Activated naive CD8-positive, alpha-beta T cell (primary cell): Measurements from ENCODE around the gene AGT.
"Not testable (repeated sequence)": the region's sequence is repeated elsewhere in the genome, so short reads cannot be mapped to it uniquely, and the experiment has no call there.

Source experiments
- H3K27ac Mint-ChIP-seq: one replicate; pipeline ENCODE4 v1.8.0; 2021; ENCODE audit warnings: mixed read lengths
- H3K27me3 Mint-ChIP-seq: one replicate; pipeline ENCODE4 v1.8.0; 2021; ENCODE audit warnings: mixed read lengths
- H3K36me3 Mint-ChIP-seq: one replicate; pipeline ENCODE4 v1.8.0; 2021; ENCODE audit warnings: mixed read lengths
- H3K4me1 Mint-ChIP-seq: one replicate; pipeline ENCODE4 v1.8.0; 2021; ENCODE audit warnings: low read depth, mixed read lengths
- H3K4me3 Mint-ChIP-seq: one replicate; pipeline ENCODE4 v1.8.0; 2021; ENCODE audit warnings: mild to moderate bottlenecking, mixed read lengths
- H3K9me3 Mint-ChIP-seq: one replicate; pipeline ENCODE4 v1.8.0; 2021; ENCODE audit warnings: low read depth, mixed read lengths

The AGT gene

GRCh38 chr1:230706020-230706699, 7.8 kb downstream of the AGT start:
- Mint-ChIP-seq H3K4me3 (no peak overlapping the region), H3K9me3 (no peaks in the 10 kb centered on the region), H3K4me1 (no peaks in the 10 kb centered on the region), H3K27me3 (peaks cover 7% of the 10 kb centered on the region), H3K27ac (no peak overlapping the region), H3K36me3 (no peaks in the 10 kb centered on the region)

GRCh38 chr1:230705289-230706019, 8.5 kb downstream of the AGT start:
- no peaks in the 10 kb centered on the region for H3K9me3 Mint-ChIP-seq
- H3K4me3 Mint-ChIP-seq, result no peak overlapping the region
- H3K27ac Mint-ChIP-seq, result no peak overlapping the region
- no peaks in the 10 kb centered on the region for H3K4me1 Mint-ChIP-seq
- H3K27me3 Mint-ChIP-seq, result peaks cover 7% of the 10 kb centered on the region
- no peaks in the 10 kb centered on the region for H3K36me3 Mint-ChIP-seq

GRCh38 chr1:230704830-230705229, 9.1 kb downstream of the AGT start:
- Mint-ChIP-seq H3K27ac (no peak overlapping the region), H3K36me3 (no peaks in the 10 kb centered on the region), H3K9me3 (no peaks in the 10 kb centered on the region), H3K4me3 (no peak overlapping the region), H3K27me3 (peaks cover 9% of the 10 kb centered on the region), H3K4me1 (no peaks in the 10 kb centered on the region)

- Mint-ChIP-seq H3K27ac (no peak overlapping the region), H3K27me3 (peaks cover 9% of the 10 kb centered on the region), H3K36me3 (no peaks in the 10 kb centered on the region), H3K4me1 (no peaks in the 10 kb centered on the region), H3K4me3 (no peak overlapping the region), H3K9me3 (no peaks in the 10 kb centered on the region)
These were observed 10.1 kb downstream of the AGT start for GRCh38 chr1:230703679-230704385.

- Mint-ChIP-seq H3K27me3 (peaks cover 7% of the 10 kb centered on the region), H3K4me3 (no peak overlapping the region), H3K36me3 (no peaks in the 10 kb centered on the region), H3K9me3 (no peaks in the 10 kb centered on the region), H3K4me1 (no peaks in the 10 kb centered on the region), H3K27ac (no peak overlapping the region)
These were observed 10.8 kb downstream of the AGT start for GRCh38 chr1:230702934-230703678.

GRCh38 chr1:230701895-230702768, 11.8 kb downstream of the AGT start:
- Mint-ChIP-seq H3K4me1 (no peaks in the 10 kb centered on the region), H3K27ac (no peak overlapping the region), H3K4me3 (no peak overlapping the region), H3K9me3 (no peaks in the 10 kb centered on the region), H3K36me3 (no peaks in the 10 kb centered on the region), H3K27me3 (peaks cover 5% of the 10 kb centered on the region)

GRCh38 chr1:230701434-230701833, 12.5 kb downstream of the AGT start:
- Mint-ChIP-seq H3K36me3 (no peaks in the 10 kb centered on the region), H3K27me3 (peaks cover 2% of the 10 kb centered on the region), H3K9me3 (no peaks in the 10 kb centered on the region), H3K4me1 (no peaks in the 10 kb centered on the region), H3K27ac (no peak overlapping the region), H3K4me3 (no peak overlapping the region)

- H3K27ac Mint-ChIP-seq, result no peak overlapping the region
- H3K4me3 Mint-ChIP-seq, result no peak overlapping the region
- no peaks in the 10 kb centered on the region for H3K36me3 Mint-ChIP-seq
- no peaks in the 10 kb centered on the region for H3K4me1 Mint-ChIP-seq
- H3K9me3 Mint-ChIP-seq, result no peaks in the 10 kb centered on the region
- H3K27me3 Mint-ChIP-seq, result peaks cover 2% of the 10 kb centered on the region
These were observed 13.8 kb downstream of the AGT start for GRCh38 chr1:230700132-230700531.

GRCh38 chr1:230699716-230700115, 14.2 kb downstream of the AGT start:
- no peaks in the 10 kb centered on the region for H3K36me3 Mint-ChIP-seq
- peaks cover 2% of the 10 kb centered on the region for H3K27me3 Mint-ChIP-seq
- no peak overlapping the region for H3K27ac Mint-ChIP-seq
- no peaks in the 10 kb centered on the region for H3K4me1 Mint-ChIP-seq
- no peaks in the 10 kb centered on the region for H3K9me3 Mint-ChIP-seq
- H3K4me3 Mint-ChIP-seq, result no peak overlapping the region

GRCh38 chr1:230698964-230699363, 15.0 kb downstream of the AGT start:
- H3K36me3 Mint-ChIP-seq, H3K9me3 Mint-ChIP-seq, H3K4me3 Mint-ChIP-seq, H3K27me3 Mint-ChIP-seq, H3K27ac Mint-ChIP-seq, H3K4me1 Mint-ChIP-seq: not testable (repeated sequence)

GRCh38 chr1:230698130-230698529, 15.8 kb downstream of the AGT start:
- Mint-ChIP-seq H3K27ac (no peak overlapping the region), H3K9me3 (no peaks in the 10 kb centered on the region), H3K27me3 (peaks cover 2% of the 10 kb centered on the region), H3K4me1 (peaks cover 2% of the 10 kb centered on the region), H3K4me3 (no peak overlapping the region), H3K36me3 (no peaks in the 10 kb centered on the region)

GRCh38 chr1:230696722-230697437, 17.0 kb downstream of the AGT start:
- Mint-ChIP-seq H3K27me3 (peaks cover 2% of the 10 kb centered on the region), H3K36me3 (no peaks in the 10 kb centered on the region), H3K4me1 (peaks cover 2% of the 10 kb centered on the region), H3K4me3 (no peak overlapping the region), H3K27ac (no peak overlapping the region), H3K9me3 (no peaks in the 10 kb centered on the region)

- peaks cover 2% of the 10 kb centered on the region for H3K4me1 Mint-ChIP-seq
- no peaks in the 10 kb centered on the region for H3K9me3 Mint-ChIP-seq
- H3K27ac Mint-ChIP-seq, result no peak overlapping the region
- H3K36me3 Mint-ChIP-seq, result no peaks in the 10 kb centered on the region
- H3K4me3 Mint-ChIP-seq, result no peak overlapping the region
- H3K27me3 Mint-ChIP-seq, result peaks cover 2% of the 10 kb centered on the region
These were observed 17.7 kb downstream of the AGT start for GRCh38 chr1:230696218-230696617.

- H3K27ac Mint-ChIP-seq, result no peak overlapping the region
These were observed 18.9 kb downstream of the AGT start for GRCh38 chr1:230694991-230695390.

More at GRCh38 chr1:230694991-230695390, 18.9 kb downstream of the AGT start:
- Mint-ChIP-seq H3K4me1 (peaks cover 2% of the 10 kb centered on the region), H3K9me3 (no peaks in the 10 kb centered on the region), H3K4me3 (no peak overlapping the region), H3K27me3 (peaks cover under 1% of the 10 kb centered on the region), H3K36me3 (no peaks in the 10 kb centered on the region)
